ENCODE measurements around the gene FOXJ3. TPM values are rescaled to one million over a fixed set of nuclear protein-coding genes. Genes with fewer than 3 reads are reported as not detected.

FOXJ3 gene
- total and polyA plus RNA-seq, 2 of the 4 experiments (the other 2 are of a cell fraction), result 16.7 to 30.5 TPM

GRCh38 chr1:42164551-42165420 lies 170.2 kb downstream of the FOXJ3 start, which contains the start of gene GUCA2A:
GUCA2A (minus strand) TSS chr1:42164745; CDS start chr1:42164712, 33 bp downstream.
- intact Hi-C loops (cut with micrococcal nuclease), result no loop called here
- Histone ChIP-seq H3K79me1 (ENCODE audit: low read depth in 1 of 2, low read length in 2 of 2) (no peaks in the 10 kb centered on the region), H2BK5ac (ENCODE audit: low read depth, low read length, poor library complexity, severe bottlenecking) (no peak within 1 kb of the TSS), H2AFZ (replicated peaks; ENCODE audit: low read length, poor library complexity) (peak within 1 kb of the TSS; percentile 21), H3K4me1 (ENCODE audit: control insufficient read depth, insufficient read depth, low read length) (peaks cover 3% of the 10 kb centered on the region; the same call in 1 of the 2 replicates), H3K4me2 (ENCODE audit: low read depth, low read length) (no peak within 1 kb of the TSS), H3K14ac (replicated peaks; ENCODE audit: low read depth, low read length) (no peak within 1 kb of the TSS), H3K9ac (ENCODE audit: low read depth, low read length) (no peak within 1 kb of the TSS), H4K5ac (ENCODE audit: low read depth, low read length) (no peak within 1 kb of the TSS), H2AK5ac (ENCODE audit: low read depth, low read length) (no peak within 1 kb of the TSS), H3K27ac (ENCODE audit: insufficient read depth, low read length) (no peak within 1 kb of the TSS), H3K9me1 (ENCODE audit: insufficient read depth, low read length) (peaks cover 3% of the 10 kb centered on the region; the same call in 1 of the 2 replicates), H4K20me1 (ENCODE audit: insufficient read depth, low read length) (no peaks in the 10 kb centered on the region), H4K8ac (ENCODE audit: low read depth in 2 of 2, low read length in 2 of 2) (no peak within 1 kb of the TSS), H2BK20ac (ENCODE audit: low read depth, low read length) (no peak within 1 kb of the TSS), H3K36me3 (ENCODE audit: control insufficient read depth, insufficient read depth, low read length) (no peaks in the 10 kb centered on the region), H3K23ac (ENCODE audit: low read depth, low read length) (no peak within 1 kb of the TSS), H3K56ac (ENCODE audit: extremely low read depth, insufficient read depth, low read length) (no peak within 1 kb of the TSS), H3K4me3 (ENCODE audit: insufficient read depth, low read depth, low read length) (no peak within 1 kb of the TSS), H3K9me3 (ENCODE audit: control insufficient read depth, insufficient read depth, low read length) (peaks cover 5% of the 10 kb centered on the region), H2BK15ac (ENCODE audit: low read depth, low read length) (no peak within 1 kb of the TSS), H3K27me3 (ENCODE audit: control insufficient read depth, insufficient read depth, low read length) (peaks cover 3% of the 10 kb centered on the region; the same call in 1 of the 2 replicates), H2BK120ac (ENCODE audit: low read depth, low read length) (no peak within 1 kb of the TSS), H3K4ac (ENCODE audit: low read depth, low read length) (no peak within 1 kb of the TSS), H2AK9ac (replicated peaks; ENCODE audit: low read depth, low read length, poor library complexity) (no peak within 1 kb of the TSS), H3K18ac (ENCODE audit: low read depth, low read length) (no peak within 1 kb of the TSS), H4K91ac (ENCODE audit: insufficient read depth, low read depth, low read length) (no peak within 1 kb of the TSS)
- no TSS peak for BruUV-seq (replicated peaks)
- 74% methylated on average over 3 of the region's 24 CpGs; no CpG with 5 or more reads in 1 of the 2 experiments for WGBS, 2 experiments (ENCODE audit: extremely low coverage in 2 of 2, insufficient read length in 1 of 2)
- POLR2A ChIA-PET (ENCODE audit: unreplicated experiment), result no interaction called here
- CTCF ChIA-PET, result no interaction called here
- ATAC-seq (ENCODE audit: low read depth), result no peak
- dilution Hi-C loops (cut with HindIII; ENCODE audit: low sequenced_read_pairs, unreplicated experiment), result no loop called here
- in situ Hi-C loops (cut with MboI; ENCODE audit: low sequenced_read_pairs), result no loop called here
- DNase-seq, result no peak
- TF ChIP-seq ELK1 (IDR thresholded peaks at IDR 0.05; ENCODE audit: borderline replicate concordance, low read depth, low read length), result no peak
- TF ChIP-seq MAFK (IDR thresholded peaks at IDR 0.05; ENCODE audit: low read depth, low read length), result no peak
- no peak for TF ChIP-seq MAZ (IDR thresholded peaks at IDR 0.05; ENCODE audit: borderline replicate concordance, low read depth, low read length)
- TF ChIP-seq RAD21 (IDR thresholded peaks at IDR 0.05; ENCODE audit: low read length), result no peak
- no peak for TF ChIP-seq RFX5 (IDR thresholded peaks at IDR 0.05; ENCODE audit: low read depth, low read length)
- TF ChIP-seq FOS (IDR thresholded peaks at IDR 0.05; ENCODE audit: low read depth, low read length), result no peak
- no peak for TF ChIP-seq CHD1 (IDR thresholded peaks at IDR 0.05; ENCODE audit: low read depth, low read length)
- no peak for TF ChIP-seq CTCF (conservative IDR thresholded peaks at IDR 0.05; ENCODE audit: low read depth, low read length)
- no peak for TF ChIP-seq CEBPB (IDR thresholded peaks at IDR 0.05; ENCODE audit: low read depth, low read length)
- TF ChIP-seq BHLHE40 (IDR thresholded peaks at IDR 0.05; ENCODE audit: low read depth, low read length), result no peak
- no peak for TF ChIP-seq SMC3 (IDR thresholded peaks at IDR 0.05; ENCODE audit: low read depth, low read length)
- no peak for TF ChIP-seq USF2 (IDR thresholded peaks at IDR 0.05; ENCODE audit: low read depth, low read length)
- no peak for TF ChIP-seq MXI1 (IDR thresholded peaks at IDR 0.05; ENCODE audit: borderline replicate concordance, low read depth, low read length)
- TF ChIP-seq POLR2A (IDR thresholded peaks at IDR 0.05; ENCODE audit: low read depth, low read length), result no peak
- TF ChIP-seq NFE2L2 (IDR thresholded peaks at IDR 0.05; ENCODE audit: low read depth, low read length), result no peak

Measured in IMR-90 (cell line).